ENCODE results near the gene SF3B3.

The SF3B3 gene

DNA sequence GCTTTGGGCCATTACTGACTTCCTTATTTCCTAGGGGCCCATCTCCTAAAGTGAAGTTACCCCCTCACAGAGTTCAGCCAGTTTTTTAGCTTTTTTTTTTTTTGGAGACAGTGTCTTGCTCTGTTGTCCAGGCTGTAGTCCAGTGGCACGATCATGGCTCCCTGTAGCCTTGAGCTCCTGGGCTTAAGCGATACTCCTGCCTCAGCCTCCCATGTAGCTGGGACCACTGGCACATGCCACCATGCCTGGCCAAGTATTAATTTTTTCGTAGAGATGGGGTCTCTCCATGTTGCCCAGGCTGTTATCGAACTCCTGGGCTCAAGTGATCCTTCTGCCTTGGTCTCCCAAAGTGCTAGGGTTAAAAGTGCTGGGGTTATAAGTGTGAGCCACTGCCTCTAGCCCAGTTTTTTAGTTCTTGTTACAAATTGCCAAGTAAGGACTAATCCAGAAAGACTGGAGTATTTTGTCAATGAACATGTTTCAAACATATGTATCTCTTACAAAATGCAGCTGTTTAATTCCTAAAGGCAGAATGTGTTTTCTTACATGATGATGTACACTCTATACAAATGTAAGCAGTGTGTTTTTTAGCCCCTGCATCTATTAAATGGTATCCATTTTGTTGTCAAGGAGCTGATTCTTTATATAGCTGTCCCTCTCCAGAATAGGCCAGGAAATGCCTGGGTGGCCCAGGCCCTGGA is 73.7 kb downstream of the SF3B3 start:
- TF ChIP-seq, protein P1, sequence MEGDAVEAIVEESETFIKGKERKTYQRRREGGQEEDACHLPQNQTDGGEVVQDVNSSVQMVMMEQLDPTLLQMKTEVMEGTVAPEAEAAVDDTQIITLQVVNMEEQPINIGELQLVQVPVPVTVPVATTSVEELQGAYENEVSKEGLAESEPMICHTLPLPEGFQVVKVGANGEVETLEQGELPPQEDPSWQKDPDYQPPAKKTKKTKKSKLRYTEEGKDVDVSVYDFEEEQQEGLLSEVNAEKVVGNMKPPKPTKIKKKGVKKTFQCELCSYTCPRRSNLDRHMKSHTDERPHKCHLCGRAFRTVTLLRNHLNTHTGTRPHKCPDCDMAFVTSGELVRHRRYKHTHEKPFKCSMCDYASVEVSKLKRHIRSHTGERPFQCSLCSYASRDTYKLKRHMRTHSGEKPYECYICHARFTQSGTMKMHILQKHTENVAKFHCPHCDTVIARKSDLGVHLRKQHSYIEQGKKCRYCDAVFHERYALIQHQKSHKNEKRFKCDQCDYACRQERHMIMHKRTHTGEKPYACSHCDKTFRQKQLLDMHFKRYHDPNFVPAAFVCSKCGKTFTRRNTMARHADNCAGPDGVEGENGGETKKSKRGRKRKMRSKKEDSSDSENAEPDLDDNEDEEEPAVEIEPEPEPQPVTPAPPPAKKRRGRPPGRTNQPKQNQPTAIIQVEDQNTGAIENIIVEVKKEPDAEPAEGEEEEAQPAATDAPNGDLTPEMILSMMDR (IDR thresholded peaks at IDR 0.05; ENCODE audit: borderline replicate concordance, insufficient read depth, low read depth, low read length): no peak
- no peak overlapping the region for H3K4me3 ChIP-seq (ENCODE audit: low read depth, low read length)

DNA sequence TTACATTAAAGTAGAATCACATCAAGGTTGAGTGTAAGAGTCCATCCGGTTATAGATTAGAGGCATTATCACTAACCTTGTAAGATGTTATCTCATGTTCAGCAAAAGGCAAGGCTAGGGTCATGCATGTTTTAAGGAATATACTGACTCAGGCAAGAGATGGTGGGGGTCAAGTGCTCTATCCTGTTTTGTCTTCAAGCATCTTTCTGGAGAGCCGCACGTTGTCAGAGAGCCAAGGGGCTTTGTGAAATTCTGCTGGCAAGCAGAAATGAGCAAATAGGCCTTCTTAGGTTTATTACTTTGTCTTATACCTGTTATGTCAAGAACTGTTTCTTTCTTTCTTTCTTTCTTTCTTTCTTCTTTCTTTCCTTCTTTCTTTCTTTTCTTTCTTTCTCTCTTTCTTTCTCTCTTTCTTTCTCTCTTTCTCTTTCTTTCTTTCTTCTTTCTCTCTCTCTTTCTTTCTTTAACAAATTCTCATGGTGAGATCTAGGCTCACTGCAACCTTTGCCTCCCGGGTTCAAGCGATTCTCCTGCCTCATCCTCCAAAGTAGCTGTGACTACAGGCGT is 75.4 kb downstream of the SF3B3 start:
- TF ChIP-seq, protein P1 (IDR thresholded peaks at IDR 0.05; ENCODE audit: borderline replicate concordance, insufficient read depth, low read depth, low read length): no peak
- no peak overlapping the region for H3K4me3 ChIP-seq (ENCODE audit: low read depth, low read length)

DNA sequence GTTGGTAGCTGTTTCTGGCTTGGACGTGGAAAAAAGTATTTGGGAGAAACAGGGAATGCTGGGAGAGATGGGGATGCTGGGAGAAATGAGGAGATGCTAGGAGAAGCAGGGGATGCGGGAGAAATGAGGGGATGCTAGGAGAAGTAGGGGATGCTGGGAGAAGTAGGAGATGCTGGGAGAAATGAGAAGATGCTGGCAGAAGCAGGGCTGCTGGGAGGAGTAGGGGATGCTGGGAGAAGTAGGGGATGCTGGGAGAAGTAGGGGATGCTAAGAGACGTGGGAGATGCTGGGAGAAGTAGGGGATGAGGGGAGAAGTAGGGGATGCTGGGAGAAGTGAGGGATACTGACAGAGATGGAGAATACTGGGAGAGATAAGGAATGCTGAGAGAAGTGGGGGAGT is 77.1 kb downstream of the SF3B3 start:
- TF ChIP-seq, protein P1 (IDR thresholded peaks at IDR 0.05; ENCODE audit: borderline replicate concordance, insufficient read depth, low read depth, low read length): no peak
- H3K4me3 ChIP-seq (ENCODE audit: low read depth, low read length): no peak overlapping the region

DNA sequence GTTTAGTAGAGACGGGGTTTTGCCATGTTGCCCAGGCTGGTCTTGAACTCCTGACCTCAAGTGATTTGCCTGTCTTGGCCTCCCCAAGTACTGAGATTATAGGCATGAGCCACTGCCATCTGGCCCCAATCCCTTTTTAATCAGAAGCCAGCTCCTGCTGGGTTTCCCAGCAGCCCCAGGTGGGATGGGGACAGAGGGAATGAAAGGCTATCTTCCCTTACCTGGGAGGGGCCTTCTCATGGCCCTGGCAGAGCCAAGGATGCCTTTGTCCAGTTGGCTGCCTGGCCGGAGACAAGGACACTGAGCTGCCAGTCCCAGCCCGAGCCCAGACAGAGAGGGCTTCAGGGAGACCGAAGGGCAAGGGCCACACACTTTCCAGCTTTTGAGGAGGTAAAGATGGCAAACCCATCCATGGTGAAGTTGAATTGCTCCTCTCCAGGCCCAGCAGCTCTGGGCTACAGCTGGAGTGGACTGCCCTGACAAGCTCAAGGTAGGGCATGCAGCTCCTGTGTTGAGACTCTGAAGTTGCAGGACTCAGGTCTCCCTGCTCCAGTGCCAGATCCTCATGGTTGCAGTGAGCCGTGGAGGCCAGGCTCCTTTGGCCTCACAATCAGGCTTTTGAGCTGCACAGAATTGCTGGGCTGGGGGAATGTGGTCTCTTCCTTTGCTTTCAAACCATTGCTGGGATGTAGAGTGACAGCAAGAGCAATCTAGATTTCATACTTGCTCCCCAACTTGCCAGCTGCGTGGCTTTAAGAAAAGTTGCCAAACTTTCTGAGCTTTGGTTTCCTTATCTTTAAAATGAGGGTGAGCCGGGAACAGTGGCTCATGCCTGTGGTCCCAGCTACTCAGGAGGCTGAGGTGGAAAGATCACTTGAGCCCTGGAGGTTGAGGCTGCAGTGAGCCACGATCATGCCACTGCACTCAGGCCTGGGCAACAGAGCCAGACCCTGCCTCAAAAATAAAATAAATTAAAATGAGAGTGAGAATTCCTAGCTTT is 78.3 kb downstream of the SF3B3 start:
- TF ChIP-seq, protein P1 (IDR thresholded peaks at IDR 0.05; ENCODE audit: borderline replicate concordance, insufficient read depth, low read depth, low read length): no peak
- no peak overlapping the region for H3K4me3 ChIP-seq (ENCODE audit: low read depth, low read length)

DNA sequence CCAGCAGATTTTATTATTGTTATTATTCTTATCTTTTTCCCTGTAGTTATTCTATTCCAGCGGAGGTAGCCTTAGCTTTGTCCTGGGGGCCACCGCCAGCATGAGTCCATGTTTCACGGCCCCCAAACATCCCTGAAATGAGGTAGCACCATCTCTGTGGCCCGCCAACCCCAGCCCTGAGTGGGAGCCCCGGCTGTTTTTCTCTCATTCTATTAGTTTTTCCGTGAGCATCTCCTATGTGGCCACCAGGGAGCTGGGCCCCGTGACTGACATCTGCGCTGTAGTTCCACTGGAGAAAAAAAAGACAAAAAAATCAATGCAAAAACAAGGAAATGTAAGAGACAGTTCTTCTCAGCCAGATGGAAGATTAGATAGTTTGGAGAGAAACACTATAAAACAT is 79.2 kb downstream of the SF3B3 start:
- no peak overlapping the region for H3K4me3 ChIP-seq (ENCODE audit: low read depth, low read length)
- TF ChIP-seq, protein P1 (IDR thresholded peaks at IDR 0.05; ENCODE audit: borderline replicate concordance, insufficient read depth, low read depth, low read length): no peak

DNA sequence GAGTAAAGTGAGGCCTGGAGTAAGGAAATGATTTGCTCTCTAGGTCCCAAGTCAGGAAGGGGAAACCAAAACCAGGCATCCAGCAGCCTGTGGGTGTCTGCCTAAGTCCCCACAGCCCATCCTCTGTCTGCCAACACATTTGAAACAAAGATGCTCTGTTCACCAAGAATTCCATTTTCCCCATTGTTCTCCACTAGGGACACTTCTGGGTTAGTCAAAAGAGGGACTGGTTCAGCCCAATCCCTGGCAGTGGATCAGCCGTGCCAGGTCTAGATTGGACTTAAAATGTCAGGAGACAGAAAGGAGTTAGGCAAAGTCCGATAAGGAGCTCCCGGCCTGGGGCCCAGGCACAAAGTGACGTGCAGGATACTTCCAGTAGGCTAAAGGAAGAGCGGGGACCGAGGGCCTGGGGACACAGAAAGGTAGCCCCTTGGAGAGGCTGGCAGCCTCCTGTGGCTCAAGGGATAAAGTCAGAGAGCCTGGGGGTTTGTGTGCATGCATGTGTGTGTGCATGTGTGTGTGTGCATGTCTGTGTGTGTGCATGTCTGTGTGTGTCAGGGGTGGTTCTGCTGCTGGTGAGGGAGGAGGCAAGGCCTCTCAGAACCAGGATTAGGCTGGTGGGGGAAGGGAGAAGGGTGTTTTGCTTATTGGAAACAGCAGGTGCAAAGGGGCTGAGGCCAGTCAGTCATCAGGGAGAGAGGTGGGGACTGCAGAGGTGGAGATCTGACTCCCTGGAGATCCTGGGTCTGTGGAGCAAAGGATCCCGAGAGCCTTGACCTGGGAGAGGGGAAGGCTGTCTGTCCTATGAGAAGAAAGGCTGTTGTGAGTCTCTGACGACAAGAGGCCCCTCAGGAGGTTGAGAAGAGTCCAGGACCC is 81.0 kb downstream of the SF3B3 start:
- no peak overlapping the region for H3K4me3 ChIP-seq (ENCODE audit: low read depth, low read length)
- TF ChIP-seq, protein P1 (IDR thresholded peaks at IDR 0.05; ENCODE audit: borderline replicate concordance, insufficient read depth, low read depth, low read length): no peak

All from GM12875 (cell line).